D721Med (cell line): ENCODE measurements around the gene KCNMB1.

ENCODE experiments used
- DNase-seq: peaks from one replicate; pipeline ENCODE4 v3.0.0; 2011; ENCODE audit warnings: low spot score; ENCODE audit not compliant: insufficient read length
- FAIRE-seq: peaks from 2 replicates; lab custom pipeline; 2011; peaks lifted over from hg19 to GRCh38; lab: Jason Lieb, UNC
- CTCF ChIP-seq: IDR thresholded peaks from 2 replicates; pipeline ENCODE4 v1.5.1; 2012; ENCODE audit warnings: mild to moderate bottlenecking, control low read depth; ENCODE audit not compliant: insufficient read depth; ENCODE audit errors: missing control alignments

The KCNMB1 gene

GRCh38 chr5:170393235-170393634, 4.1 kb upstream of the KCNMB1 start:
- no peak for DNase-seq
- FAIRE-seq = no peak
- no peak for TF ChIP-seq CTCF

- TF ChIP-seq CTCF = no peak
- DNase-seq = no peak
- no peak for FAIRE-seq
Measured at GRCh38 chr5:170390472-170390871, 1.3 kb upstream of the KCNMB1 start.

- no peak for DNase-seq
- FAIRE-seq = no peak
- no peak for TF ChIP-seq CTCF
Measured at GRCh38 chr5:170389550-170389892, 354 bp upstream of the KCNMB1 start.

GRCh38 chr5:170387775-170388639, 1.2 kb downstream of the KCNMB1 start:
- FAIRE-seq = no peak
- no peak for TF ChIP-seq CTCF
- no peak for DNase-seq

GRCh38 chr5:170386743-170387395, 2.3 kb downstream of the KCNMB1 start:
- TF ChIP-seq CTCF = no peak
- DNase-seq (no peak), FAIRE-seq (no peak)

GRCh38 chr5:170383227-170383626, 5.9 kb downstream of the KCNMB1 start:
- DNase-seq = no peak
- no peak for TF ChIP-seq CTCF
- FAIRE-seq = no peak

- TF ChIP-seq CTCF = no peak
- DNase-seq (no peak), FAIRE-seq (no peak)
Measured at GRCh38 chr5:170382790-170383189, 6.4 kb downstream of the KCNMB1 start.
